Left cardiac atrium (tissue), 4 donors: ENCODE results near the gene EPOP. TPM values are rescaled to one million over a fixed set of nuclear protein-coding genes. Genes with fewer than 3 reads are reported as not detected.
A peak's percentile ranks its signal among the peaks of the same experiment; 100 is the strongest.

ENCODE experiments used
- ATAC-seq, 2 donors: fragments of 200-7000 bp; cut with Tn5 transposase; one replicate each; pipeline ENCODE4 v1.9.1; 2020; ENCODE audit warnings: mild to moderate bottlenecking in 2 of 2, moderate library complexity in 2 of 2
- DNase-seq: peaks from one replicate; pipeline ENCODE4 v3.0.0-alpha.2; 2020
- intact Hi-C, 2 donors: fragments of 100-400 bp; cut with DNase I; formaldehyde crosslinking; loops; one replicate each; pipeline versions ENCODE4 v1.14.1 to v1.15.1; 2022 to 2023
- total RNA-seq, 2 donors: library from RNA; stranded (reverse); fragmentation: NEBNext Ultra II Directional; extraction: Animal tissue kit (Norgen Biotek cat#: 25700); gene quantifications; one replicate each; pipeline ENCODE4 v1.2.1, GENCODE V29; 2021
- donor health status: DM: no; HTN: yes; CAD: no.
- donor health status: DM: no; HTN: yes; CAD: no; lungs with severe emphysema.
- donor health status: DM: yes; HTN: yes; CAD: no.
- donor health status: Dilated cardiomyopathy.

The EPOP gene
- total RNA-seq, 2 donors from 2014 or later, result 1.4 to 3.9 TPM

DNA sequence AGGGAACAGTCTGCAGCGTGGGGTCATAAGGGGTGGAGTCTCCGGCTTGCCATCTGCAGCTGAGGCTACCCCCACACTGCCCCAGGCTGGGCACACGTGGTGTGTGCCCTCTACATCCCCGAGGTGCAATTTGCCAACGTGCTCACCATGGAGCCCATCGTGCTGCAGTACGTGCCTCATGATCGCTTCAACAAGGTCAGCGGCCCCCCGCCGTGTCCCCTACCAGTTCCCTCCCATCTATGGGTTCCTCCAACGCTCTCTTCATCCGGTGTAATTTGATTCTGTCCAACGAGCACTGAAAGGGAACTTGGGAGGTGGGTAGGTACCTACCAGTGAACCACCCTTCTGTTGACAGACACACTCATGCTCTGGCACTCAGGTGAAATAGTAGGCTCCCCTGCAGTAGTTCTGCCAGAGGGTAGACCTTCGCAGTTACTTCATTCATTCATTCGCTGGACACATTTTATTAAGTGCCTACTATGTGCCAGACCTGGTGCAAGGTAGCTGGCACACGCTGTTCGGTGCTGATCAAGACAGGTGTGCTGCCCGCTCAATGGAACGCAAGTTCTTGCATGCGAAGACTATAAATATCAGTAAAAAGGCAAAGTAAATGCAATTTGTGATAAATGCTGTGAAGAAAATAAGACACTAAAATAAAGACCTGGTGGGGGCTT is 33.1 kb upstream of the EPOP start:
- intact Hi-C loops, result no loop called here
- ATAC-seq (no peak), DNase-seq (no peak)

DNA sequence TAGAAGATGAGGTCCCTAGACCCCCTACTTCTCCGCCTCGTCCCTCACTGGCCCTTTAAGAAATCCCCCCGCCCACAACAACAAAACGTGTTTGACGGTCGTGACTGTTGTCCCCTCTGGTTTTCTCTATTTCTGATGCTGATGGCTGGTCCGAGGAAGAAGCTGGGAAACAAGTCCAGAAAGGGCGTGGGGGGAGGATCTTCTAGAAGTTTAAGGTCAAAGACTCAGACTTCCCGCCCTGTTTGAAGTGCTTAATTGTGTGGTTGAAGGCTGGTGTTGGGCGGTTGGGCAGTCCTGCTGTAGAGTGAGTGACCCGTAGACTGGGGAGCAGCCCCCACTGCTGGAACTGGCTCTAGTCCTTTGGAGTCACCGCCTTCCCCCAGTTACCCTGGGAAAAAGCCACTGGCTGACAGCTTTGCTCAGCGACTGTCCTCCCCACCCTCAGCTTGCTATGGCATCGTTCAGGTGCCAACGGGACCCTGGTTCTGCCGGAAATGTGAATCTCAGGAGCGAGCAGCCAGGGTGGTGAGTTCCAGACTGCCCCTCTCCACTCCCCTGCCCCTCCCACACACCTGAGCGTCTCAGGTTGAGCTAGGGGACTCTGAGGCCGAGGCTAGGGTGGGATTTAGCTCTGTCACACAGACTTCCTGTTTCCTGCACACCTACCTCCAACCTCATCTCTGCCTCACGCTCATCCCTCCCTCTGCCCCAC is 31.9 kb upstream of the EPOP start:
- peak; percentile 51 for DNase-seq
- intact Hi-C loops, result no loop called here

DNA sequence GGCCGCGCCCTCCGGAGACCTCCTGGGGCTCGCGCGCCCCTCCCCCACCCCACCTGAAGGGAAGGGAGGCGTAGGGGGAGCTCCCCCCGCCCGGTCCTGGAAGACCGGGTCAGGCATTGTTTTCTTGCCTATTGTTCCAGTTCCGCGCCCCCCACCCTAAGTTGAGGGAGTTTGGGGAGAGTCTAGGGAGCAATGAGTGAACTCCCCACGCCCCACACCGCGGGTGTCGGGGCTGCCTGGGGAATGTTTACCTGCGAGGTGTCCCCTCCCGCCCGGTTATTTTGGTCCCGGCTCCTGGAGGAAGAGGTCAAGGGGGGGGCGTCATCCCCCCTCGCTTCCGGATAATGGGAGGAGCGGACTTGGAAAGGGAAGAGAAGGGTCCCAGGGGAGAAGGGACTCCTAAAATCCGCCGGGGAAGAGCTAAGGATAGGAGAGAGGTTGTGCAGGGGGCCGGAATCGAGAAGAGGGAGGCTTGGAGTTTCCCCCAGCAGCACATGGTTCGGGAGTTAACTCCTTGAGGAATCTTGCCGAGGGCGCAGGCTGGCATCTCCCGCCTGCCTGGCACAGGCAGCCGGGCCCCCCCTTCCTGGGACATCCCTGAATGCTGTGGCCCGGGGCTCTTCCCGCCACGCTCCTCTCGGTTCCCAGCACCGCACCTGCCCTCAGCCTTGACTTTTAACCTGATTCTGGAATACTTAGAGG is 31.2 kb upstream of the EPOP start:
- DNase-seq, result peak; percentile 72
- intact Hi-C loops, result no loop called here
- ATAC-seq, result no peak

More for the DNA sequence above, 31.9 kb upstream of the EPOP start:
- no peak for ATAC-seq

DNA sequence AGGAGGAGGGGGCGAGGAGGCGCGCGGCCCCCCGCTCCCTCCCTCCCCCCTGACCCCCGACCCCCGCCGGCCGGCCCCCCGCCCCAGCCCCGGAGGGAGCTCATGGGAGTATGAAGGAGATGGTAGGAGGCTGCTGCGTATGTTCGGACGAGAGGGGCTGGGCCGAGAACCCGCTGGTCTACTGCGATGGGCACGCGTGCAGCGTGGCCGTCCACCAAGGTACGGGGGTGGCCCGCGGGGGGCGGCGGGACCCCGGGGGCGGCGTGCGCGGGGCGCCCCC is 30.7 kb upstream of the EPOP start:
- ATAC-seq, result no peak
- no peak for DNase-seq
- intact Hi-C loops, result no loop called here

DNA sequence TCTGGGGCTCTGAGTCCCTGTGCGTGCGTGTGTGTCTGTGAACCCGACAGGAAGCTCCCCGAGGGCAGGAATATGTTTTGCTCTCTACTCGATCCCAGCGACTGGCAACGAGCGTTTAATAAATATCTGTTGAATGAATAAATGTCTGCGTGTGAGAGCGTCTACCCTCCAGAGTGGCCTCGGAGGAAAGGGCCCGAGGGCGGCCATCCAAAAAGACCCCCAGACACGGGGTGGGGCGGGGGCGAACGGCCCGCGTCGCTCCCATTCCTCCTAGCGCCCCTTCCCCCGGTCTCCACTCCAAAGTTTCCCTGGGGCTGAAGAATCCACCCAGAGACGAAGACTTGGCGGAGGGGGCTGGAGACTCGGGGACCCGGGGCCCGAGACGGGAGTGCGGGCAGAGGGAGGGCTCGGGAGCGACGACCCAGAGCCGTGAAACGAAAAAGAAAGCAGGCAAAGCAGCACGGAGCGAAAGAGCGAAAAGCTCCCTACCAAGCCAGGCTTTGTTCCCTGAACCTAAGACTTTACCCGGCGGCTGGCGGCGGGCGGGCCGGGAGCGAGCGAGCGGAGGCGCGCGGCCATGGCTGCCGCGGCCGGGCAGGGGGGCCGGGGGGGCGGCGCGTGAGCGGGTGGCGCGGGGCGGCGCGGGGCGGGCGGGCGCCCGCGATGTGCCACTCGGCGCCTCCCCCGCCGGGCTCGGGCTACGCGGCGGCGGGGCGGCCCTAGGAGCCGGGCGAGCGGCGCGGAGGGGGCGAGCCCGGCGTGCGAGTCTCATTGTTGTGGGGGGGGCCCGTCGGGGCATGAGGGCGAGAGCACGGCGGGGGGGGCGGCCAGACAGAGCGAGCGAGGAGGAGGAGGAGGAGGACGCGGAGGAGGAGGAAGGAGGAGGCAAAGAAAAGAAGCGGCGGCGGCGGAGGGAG is 30.1 kb upstream of the EPOP start, which contains the start of gene MLLT6:
TSS of gene MLLT6 (plus strand) at position 668 of the 917 bp plus-strand sequence. CDS start 360 bp downstream, outside the sequence.
- peak; percentile 40 to 60 for ATAC-seq
- intact Hi-C loops, result loop anchor here in 1 of 2 donors (5.0 kb wide), 1 partner anchor 42 kb away; the partner anchor contains the start of gene PCGF2
- DNase-seq, result peak; percentile 83

DNA sequence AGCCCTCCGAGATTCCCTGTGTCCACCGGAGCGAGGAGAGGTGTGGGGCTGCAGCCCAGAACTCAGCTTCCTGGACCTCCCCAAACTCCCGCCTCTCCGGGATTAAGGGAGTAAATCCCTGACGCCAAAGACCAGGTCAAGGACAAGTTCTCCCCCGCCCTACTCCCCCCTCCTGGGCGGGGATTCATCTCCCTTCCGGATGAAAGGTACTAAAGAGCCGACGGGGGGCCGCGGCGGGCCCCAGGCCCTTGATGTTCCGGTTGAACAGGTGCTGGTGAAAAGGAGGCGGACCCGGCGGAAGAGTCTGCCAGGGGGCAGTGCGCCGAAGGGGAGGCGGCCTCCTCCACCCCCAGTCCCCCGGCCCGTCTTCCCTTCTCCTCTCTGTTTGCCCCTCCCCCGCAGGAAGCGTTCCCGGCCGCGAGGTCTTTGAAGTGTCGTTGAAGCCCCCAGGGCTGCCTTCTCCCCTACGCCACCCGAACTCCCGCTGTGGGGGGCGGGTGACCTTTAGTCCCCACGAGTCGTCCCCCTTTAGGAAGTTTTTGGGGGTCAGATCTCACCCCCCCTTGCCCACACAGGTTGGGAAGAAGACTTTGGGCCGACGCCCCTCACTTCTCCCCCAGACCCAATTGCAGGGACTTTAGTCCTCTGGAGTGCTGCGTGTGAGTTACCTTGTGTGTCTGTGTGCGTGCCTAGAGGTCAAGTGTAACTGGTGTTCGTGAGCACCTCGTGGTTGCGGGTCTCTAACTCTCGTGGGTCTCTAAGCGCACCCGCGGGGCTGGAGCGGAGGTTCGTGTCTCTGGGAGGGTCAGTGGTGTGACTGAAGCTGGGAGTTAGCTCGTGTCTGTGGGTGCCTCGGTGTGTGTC is 29.2 kb upstream of the EPOP start:
- intact Hi-C loops, result loop anchor here in 1 of 2 donors (5.0 kb wide), 1 partner anchor 43 kb away; the partner anchor contains the start of gene PCGF2
- DNase-seq (peak; percentile 83), ATAC-seq (peak; percentile 38 to 54)

DNA sequence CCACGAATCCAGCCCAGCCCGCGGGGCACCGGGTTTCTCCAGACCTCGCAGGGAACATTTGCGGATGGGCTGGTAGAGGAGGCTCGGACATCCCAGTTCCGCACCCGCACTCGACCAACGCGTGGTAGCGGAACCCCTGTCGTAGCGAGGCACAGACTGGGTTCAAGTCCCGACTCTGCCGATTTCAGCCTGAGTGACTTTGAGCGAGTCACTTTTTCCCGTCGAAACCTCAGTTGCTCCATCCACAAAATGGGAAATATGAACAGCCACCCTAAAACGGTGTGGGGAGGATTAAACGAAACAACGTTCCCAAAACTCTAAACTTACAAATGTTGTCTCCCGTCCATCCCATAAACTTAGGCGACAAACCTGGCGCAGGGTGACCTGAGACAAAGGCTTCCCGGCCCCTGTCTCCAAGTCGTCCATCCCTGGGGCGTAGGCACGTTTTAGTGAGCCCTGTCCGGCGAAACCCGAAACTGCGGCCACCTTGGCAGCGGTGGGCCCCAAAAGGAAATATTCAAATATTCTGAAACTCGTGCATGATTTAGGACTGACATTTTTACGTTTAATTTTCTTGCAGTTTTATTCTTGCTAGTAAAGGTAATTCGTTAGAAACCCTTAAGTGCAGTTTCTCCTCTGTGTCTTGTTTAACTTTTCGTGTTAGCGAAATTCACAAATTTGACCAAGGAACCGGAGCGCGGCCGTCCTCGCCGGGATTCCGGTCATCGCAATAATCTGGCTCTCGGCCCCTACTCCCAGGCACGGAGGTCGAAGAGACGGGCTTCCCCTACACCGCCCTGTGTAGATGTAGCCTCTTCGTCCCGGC is 28.4 kb upstream of the EPOP start:
- intact Hi-C loops, result loop anchor here in 1 of 2 donors (5.0 kb wide), 1 partner anchor 44 kb away; the partner anchor contains the start of gene PCGF2
- DNase-seq (no peak), ATAC-seq (peak in 1 of 2 donors; percentile 0)

DNA sequence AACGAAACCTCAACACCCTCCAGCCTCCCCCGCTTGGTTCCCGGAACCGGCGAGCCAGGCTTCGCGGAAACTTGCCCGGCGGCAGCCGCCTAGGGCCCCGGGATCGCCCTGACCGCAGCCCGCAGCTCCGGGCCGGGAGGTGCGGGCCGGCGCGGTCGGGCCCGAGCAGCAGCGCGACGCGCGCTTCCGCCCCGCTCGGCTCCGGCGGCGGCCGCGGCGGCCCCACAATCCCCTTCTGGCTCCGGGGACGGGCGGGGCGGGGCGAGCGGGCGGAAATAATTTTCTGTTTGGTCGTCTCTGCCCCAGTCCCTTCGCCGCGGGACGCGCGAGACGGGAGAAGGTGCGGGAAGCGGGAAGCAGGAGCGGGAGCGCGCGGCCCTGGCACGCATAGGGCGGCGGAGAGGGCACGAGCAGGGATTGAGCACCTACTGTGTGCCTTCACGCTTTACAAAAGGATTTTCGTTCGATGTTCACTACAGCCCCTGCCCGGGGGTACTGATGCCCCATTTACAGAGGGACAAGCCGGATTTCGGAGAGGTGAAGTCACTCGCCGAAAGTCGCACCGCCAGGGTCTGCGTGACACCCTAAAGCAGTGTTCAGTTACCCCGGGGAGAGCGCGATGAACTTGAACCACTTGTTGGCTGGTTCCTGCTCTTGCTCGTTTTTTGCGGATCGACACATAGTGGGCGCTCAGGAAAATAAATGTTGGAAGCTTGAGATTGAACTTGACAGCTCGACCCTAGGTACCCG is 27.6 kb upstream of the EPOP start:
- DNase-seq (peak; percentile 91), ATAC-seq (peak; percentile 73 to 82)
- intact Hi-C loops, result loop anchor here in 1 of 2 donors (5.0 kb wide), 1 partner anchor 45 kb away; the partner anchor contains the start of gene PCGF2

DNA sequence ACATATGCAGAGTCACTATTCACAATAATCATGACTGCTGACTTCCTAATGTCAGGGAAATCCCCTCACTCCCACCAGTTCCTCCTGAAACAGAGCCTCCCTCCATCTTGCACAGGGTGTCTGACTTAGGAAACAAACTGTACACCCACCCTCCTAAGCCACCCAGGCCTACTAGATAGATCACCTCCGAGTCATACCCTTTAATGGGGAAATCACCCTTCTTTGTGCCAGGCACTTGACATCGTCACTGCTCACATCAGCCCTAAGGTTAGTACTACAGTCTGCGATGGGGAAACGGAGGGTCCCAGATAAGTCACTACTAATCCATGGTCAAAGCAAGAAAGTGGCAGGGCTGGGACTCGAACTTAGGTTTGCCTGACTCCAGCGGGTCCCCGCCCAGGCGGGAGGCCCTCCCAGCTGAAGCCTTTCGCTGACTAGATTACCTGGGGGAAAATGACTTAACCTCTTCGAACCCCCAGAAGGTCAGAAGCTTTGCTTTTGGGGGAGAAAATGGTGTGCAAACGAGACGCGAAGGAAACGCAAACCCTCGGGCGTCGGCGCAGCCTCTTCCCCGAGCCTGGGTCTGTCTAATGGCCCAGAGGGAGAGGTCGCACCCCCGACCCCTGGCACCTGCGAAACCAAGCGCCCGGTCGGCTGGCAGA is 26.9 kb upstream of the EPOP start:
- intact Hi-C loops, result loop anchor here in 1 of 2 donors (5.0 kb wide), 1 partner anchor 46 kb away; the partner anchor contains the start of gene PCGF2
- no peak for DNase-seq
- no peak for ATAC-seq

DNA sequence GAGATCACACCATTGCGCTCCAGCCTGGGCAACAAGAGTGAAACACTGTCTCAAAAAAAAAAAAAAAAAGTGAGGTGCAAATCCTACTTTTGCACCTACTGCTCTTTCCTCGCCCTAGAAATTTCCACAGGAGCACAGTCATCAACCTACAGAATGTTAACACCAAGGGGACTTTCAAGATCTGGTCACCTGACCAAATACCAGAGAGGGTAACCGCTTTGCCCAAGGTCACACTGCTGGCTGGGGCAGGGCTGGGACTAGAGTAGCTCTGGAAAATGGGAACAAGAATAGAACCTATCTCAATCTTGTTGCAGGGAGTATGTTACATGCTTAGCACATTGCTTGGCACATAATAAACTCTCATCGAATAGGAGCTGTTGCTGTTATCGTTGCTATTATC is 24.0 kb upstream of the EPOP start:
- intact Hi-C loops, result loop anchor here in 1 of 2 donors (5.0 kb wide), 1 partner anchor 34 kb away; the partner anchor contains the start of gene CISD3
- DNase-seq, result no peak
- ATAC-seq, result no peak

DNA sequence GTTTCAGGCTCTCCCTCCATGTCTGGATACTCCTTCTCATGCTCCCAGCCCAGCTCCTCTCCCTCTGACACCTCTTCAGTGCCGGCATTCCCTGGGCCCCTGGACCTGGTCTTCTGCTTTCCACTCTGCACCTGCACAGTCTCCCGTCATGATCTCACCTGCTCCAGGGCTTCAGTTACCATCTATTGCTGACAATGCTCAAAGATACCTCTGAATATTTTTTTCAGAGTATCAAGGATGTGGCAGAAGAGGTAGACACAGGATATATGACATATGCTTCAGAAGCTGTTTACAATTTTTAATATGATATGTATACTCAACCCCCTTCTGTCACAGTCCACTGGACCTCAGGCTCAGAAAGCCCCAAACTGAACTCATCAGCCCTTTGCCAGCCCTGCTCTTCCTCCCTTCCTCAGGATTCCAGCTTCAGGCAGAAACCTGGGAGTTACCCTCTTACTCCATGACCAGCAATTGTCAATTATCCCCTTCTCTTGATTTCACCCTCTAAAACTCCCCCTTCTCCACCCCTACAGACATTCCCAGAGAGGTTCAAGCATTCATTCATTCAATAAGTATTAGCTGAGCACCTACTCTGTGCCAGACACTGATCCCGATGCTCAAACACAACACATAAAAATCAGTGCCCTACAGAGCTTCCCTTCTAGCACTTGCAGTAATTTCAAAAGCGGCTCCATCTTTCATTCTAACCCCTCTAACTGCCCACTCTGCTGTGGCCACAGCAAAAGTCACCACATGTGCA is 22.5 kb upstream of the EPOP start:
- DNase-seq (no peak), ATAC-seq (no peak)
- intact Hi-C loops, result loop anchor here in 1 of 2 donors (5.0 kb wide), 1 partner anchor 35 kb away; the partner anchor contains the start of gene CISD3

DNA sequence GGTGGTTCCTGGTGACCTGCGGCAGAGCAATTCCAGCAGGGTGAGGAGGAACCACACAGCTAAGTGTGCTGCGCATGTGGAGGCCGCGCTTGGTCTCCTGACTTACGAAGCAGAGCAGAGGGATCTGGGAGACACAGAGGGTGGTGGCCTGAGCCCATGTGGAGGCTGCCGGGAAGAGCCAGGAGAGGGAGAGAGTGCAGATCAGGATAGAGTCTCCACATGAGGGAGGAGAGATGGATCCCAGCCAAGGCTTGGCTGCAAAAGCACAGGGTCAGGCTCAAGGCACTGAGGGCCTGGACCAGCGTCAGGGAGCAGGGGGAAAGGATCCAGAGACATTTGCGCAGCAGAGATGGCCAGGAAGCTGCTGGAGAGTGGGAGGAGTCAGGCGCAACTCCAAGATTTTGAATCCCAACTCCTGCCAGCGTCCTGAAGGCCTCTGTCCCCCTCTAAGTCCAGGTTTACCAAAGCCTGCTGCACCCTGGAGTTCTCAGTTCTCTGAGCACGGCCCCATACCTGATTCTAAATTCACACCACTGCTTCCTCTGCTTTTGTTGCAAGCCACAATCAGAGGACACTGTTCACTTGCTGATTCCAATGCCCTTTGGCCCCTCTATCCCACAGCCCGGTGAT is 19.1 kb upstream of the EPOP start:
- peak; percentile 98 to 99 for ATAC-seq
- intact Hi-C loops, result loop anchor here in 1 of 2 donors (5.0 kb wide), 1 partner anchor 38 kb away; the partner anchor contains the start of gene CISD3
- DNase-seq, result peak; percentile 91

DNA sequence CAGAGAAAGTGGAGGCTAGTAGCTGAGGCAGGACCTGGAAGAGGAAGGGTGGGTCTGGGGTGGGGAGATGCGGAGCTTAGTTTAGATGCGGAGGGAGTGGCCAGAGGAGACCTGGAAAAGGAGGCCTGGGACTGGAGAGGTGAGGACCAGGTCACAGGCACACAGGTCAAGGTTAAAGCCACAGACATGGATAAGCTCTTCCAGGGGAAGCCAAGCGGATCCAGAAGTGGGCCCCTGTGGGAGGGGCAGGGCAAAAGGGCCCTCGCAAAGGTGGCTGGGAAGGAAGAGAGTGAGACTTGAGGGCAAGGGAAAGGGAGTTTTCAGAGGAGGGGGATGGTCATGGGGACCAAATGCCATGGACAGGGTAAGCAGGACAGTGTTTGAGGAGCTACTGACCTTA is 16.4 kb upstream of the EPOP start:
- DNase-seq, result no peak
- no peak for ATAC-seq
- intact Hi-C loops, result loop anchor here in 1 of 2 donors (5.0 kb wide), 1 partner anchor 41 kb away; the partner anchor contains the start of gene CISD3

DNA sequence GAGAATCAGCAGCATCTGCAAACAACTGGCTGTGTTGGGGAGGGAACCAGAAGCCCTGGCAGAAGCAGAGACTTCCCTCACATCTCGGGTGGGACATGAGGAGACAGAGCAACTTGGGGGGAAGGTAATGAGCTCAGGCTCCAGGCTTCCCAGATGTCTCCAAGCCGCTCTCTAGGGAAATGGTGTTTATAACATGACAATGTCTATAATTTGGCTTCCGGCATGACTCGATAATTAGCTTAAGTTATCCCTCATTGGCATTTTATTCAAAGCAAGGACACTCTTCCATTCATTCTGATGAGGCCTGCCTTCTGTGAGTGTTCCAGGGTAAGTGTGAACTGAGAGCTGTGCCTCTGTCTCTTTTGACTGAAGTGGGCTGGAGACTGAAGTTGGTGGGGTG is 15.6 kb upstream of the EPOP start:
- ATAC-seq, result no peak
- DNase-seq, result no peak
- intact Hi-C loops, result loop anchor here in 1 of 2 donors (5.0 kb wide), 1 partner anchor 42 kb away; the partner anchor contains the start of gene CISD3
